ENCODE measurements around the gene KANSL1.

DNA sequence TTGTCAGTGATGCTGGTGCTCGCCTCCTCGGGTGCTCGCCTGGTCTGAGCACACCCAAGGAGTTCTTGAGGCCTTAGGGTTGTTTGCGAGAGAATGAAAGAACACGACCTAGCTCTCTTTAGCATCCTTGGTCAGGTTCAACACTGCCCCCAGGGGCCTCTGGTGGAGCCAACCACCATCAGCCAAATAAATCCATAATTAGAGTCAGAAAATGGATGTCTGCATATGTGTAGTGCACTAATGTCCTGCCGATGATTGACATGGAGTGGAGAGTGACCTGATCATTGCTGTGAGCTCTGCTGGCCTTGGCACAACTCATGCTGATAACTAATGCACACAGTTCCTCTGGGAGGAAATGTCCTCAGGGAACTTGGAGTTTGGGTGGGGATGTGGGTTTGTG, 202.3 kb downstream of the KANSL1 start:
- TF ChIP-seq POLR2A (IDR thresholded peaks at IDR 0.05; ENCODE audit: low read depth, low read length), result no peak
- no peak for TF ChIP-seq POLR2AphosphoS5 (IDR thresholded peaks at IDR 0.05; ENCODE audit: low read depth, low read length)
- TF ChIP-seq TAF1 (IDR thresholded peaks at IDR 0.05; ENCODE audit: borderline replicate concordance, low read depth, low read length), result no peak
